HepG2 (cell line): ENCODE results near the gene TEX14. TPM values are rescaled to one million over a fixed set of nuclear protein-coding genes. Genes with fewer than 3 reads are reported as not detected.
A peak's percentile ranks its signal among the peaks of the same experiment; 100 is the strongest.

ENCODE experiments used
- CCDC6 ChIP-seq: sonication (generic); formaldehyde crosslinking; IDR thresholded peaks from 2 replicates; pipeline ENCODE4 v1.8.1; 2022; ENCODE audit warnings: mild to moderate bottlenecking, missing genetic modification reagents, moderate library complexity
- KMT2B ChIP-seq: IDR thresholded peaks from 2 replicates; pipeline ENCODE4 v1.6.1; 2016; ENCODE audit warnings: missing genetic modification reagents, missing compliant biosample characterization
- NCOA1 ChIP-seq: sonication (generic); formaldehyde crosslinking; IDR thresholded peaks from 2 replicates; pipeline ENCODE4 v1.9.0; 2021; ENCODE audit warnings: missing genetic modification reagents
- NCOA5 ChIP-seq: sonication (generic); formaldehyde crosslinking; IDR thresholded peaks from 2 replicates; pipeline ENCODE4 v1.4.0; 2020; ENCODE audit warnings: missing genetic modification reagents
- NFIB ChIP-seq: sonication (generic); formaldehyde crosslinking; IDR thresholded peaks from 2 replicates; pipeline ENCODE4 v1.9.0; 2021; ENCODE audit warnings: missing genetic modification reagents, mild to moderate bottlenecking, borderline replicate concordance
- SATB2 ChIP-seq: sonication (generic); formaldehyde crosslinking; IDR thresholded peaks from 2 replicates; pipeline ENCODE4 v1.5.0; 2020; ENCODE audit warnings: missing genetic modification reagents
- SETDB1 ChIP-seq: sonication (generic); formaldehyde crosslinking; IDR thresholded peaks from 2 replicates; pipeline ENCODE4 v1.5.1; 2020; ENCODE audit warnings: missing genetic modification reagents, mild to moderate bottlenecking, borderline replicate concordance
- ZMAT3 ChIP-seq: sonication (generic); formaldehyde crosslinking; conservative IDR thresholded peaks from 2 replicates; pipeline ENCODE4 v1.7.0; 2021; ENCODE audit warnings: missing genetic modification reagents
- ZNF253 ChIP-seq: sonication (generic); formaldehyde crosslinking; IDR thresholded peaks from 2 replicates; pipeline ENCODE4 v1.8.0; 2022; ENCODE audit warnings: mild to moderate bottlenecking, missing genetic modification reagents, borderline replicate concordance
- ZNF691 ChIP-seq: sonication (generic); formaldehyde crosslinking; IDR thresholded peaks from 2 replicates; pipeline ENCODE4 v1.4.0; 2020; ENCODE audit warnings: missing genetic modification reagents, low read depth, mild to moderate bottlenecking, borderline replicate concordance
- ZSCAN30 ChIP-seq: sonication (generic); formaldehyde crosslinking; IDR thresholded peaks from 2 replicates; pipeline ENCODE4 v1.5.0; 2020; ENCODE audit warnings: mild to moderate bottlenecking, missing genetic modification reagents
- polyA plus RNA-seq, 8 experiments: library from polyadenylated mRNA; depleted of rRNA in 3 of 8; stranded (reverse) in 7 of 8; unstranded in 1 of 8; fragments of >200 nt; fragmentation: Illumina TruSeq in 4 of 8; extraction: Trizol in 4 of 8; gene quantifications; 2 replicates each; pipeline versions ENCODE4 v1.2.1 to v1.2.3, GENCODE V29; 2011 to 2016; ENCODE audit warnings: low read depth in 4 of 8, missing spikeins in 1 of 8, mixed read lengths in 1 of 8; ENCODE audit not compliant: insufficient read depth in 1 of 8
- total RNA-seq, 5 experiments: library from RNA; depleted of rRNA; stranded (reverse); fragments of >200 nt; fragmentation: Illumina TruSeq; extraction: Trizol; gene quantifications; 2 replicates each; pipeline ENCODE4 v1.2.3, GENCODE V29; 2016; ENCODE audit warnings: low read depth in 1 of 5
- TF ChIP-seq, protein P1 (sequence below): sonication (generic); formaldehyde crosslinking; IDR thresholded peaks from one replicate; pipeline ENCODE4 v1.5.1; 2020; ENCODE audit warnings: mild to moderate bottlenecking, missing genetic modification reagents; ENCODE audit errors: not compliant biosample characterization
- TF ChIP-seq, protein P2 (sequence below): sonication (generic); formaldehyde crosslinking; conservative IDR thresholded peaks from 2 replicates; pipeline ENCODE4 v1.4.0; 2020; ENCODE audit warnings: missing genetic modification reagents
- TF ChIP-seq, protein P3 (sequence below), 2 experiments: IDR thresholded peaks; 2 replicates each; pipeline ENCODE4 v1.6.1; 2011 to 2012; ENCODE audit warnings: low read length in 2 of 2, borderline replicate concordance in 1 of 2, low read depth in 1 of 2, mild to moderate bottlenecking in 1 of 2, moderate library complexity in 1 of 2

TEX14 gene
- total and polyA plus RNA-seq, 2 of the 13 experiments (the other 11 are each of a cell fraction or from before 2014, with no cell fraction given) = 0.04 to 0.07 TPM

DNA sequence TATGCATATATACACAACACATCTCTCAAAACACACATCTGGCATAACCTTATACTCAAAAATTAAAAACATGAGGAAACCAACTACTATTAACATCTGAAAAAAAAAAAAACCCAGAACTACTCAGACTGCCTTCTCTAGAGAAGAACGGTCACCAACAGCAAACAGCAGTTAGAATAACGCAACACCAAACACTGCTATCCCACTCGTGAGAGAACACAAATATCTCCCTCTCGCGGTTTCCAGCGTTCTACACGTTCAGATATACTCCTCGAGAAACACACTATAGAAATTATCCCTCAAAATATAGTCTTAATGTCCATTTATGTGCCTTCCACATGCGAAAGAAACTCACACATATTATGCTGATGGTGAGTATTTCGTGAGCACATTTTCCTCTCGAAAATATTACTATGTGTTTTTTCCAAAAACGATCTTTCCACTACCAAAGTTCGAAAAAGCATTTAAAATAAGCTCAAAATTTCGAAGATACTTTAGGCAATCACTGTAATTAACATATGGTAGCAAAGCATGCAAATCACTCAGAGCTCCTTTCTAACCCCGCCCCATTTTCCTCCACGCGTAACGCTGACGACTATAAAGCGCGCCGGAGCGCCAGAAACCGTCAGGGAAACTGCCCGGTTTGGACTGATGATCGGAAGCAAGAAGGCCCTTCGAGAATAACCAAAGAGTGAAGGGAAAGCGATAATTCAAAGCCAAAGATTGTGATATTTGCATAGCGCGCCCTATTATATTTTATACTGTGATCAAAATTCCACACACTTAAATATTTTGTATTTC lies 60.1 kb downstream of the TEX14 start (continued):
- TF ChIP-seq, protein P1, sequence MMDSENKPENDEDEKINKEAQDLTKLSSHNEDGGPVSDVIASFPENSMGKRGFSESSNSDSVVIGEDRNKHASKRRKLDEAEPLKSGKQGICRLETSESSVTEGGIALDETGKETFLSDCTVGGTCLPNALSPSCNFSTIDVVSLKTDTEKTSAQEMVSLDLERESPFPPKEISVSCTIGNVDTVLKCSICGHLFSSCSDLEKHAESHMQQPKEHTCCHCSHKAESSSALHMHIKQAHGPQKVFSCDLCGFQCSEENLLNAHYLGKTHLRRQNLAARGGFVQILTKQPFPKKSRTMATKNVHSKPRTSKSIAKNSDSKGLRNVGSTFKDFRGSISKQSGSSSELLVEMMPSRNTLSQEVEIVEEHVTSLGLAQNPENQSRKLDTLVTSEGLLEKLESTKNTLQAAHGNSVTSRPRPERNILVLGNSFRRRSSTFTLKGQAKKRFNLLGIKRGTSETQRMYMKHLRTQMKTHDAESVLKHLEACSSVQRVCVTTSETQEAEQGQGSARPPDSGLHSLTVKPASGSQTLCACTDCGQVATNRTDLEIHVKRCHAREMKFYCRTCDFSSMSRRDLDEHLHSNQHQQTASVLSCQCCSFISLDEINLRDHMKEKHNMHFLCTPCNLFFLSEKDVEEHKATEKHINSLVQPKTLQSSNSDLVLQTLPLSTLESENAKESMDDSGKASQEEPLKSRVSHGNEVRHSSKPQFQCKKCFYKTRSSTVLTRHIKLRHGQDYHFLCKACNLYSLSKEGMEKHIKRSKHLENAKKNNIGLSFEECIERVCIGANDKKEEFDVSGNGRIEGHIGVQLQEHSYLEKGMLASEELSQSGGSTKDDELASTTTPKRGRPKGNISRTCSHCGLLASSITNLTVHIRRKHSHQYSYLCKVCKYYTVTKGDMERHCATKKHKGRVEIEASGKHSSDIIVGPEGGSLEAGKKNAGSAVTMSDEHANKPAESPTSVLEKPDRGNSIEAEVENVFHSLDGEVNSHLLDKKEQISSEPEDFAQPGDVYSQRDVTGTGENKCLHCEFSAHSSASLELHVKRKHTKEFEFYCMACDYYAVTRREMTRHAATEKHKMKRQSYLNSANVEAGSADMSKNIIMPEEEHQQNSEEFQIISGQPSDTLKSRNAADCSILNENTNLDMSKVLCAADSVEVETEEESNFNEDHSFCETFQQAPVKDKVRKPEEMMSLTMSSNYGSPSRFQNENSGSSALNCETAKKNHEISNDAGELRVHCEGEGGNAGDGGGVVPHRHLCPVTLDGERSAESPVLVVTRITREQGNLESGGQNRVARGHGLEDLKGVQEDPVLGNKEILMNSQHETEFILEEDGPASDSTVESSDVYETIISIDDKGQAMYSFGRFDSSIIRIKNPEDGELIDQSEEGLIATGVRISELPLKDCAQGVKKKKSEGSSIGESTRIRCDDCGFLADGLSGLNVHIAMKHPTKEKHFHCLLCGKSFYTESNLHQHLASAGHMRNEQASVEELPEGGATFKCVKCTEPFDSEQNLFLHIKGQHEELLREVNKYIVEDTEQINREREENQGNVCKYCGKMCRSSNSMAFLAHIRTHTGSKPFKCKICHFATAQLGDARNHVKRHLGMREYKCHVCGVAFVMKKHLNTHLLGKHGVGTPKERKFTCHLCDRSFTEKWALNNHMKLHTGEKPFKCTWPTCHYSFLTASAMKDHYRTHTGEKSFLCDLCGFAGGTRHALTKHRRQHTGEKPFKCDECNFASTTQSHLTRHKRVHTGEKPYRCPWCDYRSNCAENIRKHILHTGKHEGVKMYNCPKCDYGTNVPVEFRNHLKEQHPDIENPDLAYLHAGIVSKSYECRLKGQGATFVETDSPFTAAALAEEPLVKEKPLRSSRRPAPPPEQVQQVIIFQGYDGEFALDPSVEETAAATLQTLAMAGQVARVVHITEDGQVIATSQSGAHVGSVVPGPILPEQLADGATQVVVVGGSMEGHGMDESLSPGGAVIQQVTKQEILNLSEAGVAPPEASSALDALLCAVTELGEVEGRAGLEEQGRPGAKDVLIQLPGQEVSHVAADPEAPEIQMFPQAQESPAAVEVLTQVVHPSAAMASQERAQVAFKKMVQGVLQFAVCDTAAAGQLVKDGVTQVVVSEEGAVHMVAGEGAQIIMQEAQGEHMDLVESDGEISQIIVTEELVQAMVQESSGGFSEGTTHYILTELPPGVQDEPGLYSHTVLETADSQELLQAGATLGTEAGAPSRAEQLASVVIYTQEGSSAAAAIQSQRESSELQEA = no peak
- TF ChIP-seq ZNF691 (CRISPR knock-in tag) = peak; percentile 32; the same call in 1 of the 2 replicates
- peak; percentile 88 for TF ChIP-seq KMT2B (CRISPR knock-in tag)
- TF ChIP-seq ZMAT3 (CRISPR knock-in tag) = 0 out of 2 replicates have a peak, but pooled peaks have one; percentile 66
- TF ChIP-seq, protein P2, sequence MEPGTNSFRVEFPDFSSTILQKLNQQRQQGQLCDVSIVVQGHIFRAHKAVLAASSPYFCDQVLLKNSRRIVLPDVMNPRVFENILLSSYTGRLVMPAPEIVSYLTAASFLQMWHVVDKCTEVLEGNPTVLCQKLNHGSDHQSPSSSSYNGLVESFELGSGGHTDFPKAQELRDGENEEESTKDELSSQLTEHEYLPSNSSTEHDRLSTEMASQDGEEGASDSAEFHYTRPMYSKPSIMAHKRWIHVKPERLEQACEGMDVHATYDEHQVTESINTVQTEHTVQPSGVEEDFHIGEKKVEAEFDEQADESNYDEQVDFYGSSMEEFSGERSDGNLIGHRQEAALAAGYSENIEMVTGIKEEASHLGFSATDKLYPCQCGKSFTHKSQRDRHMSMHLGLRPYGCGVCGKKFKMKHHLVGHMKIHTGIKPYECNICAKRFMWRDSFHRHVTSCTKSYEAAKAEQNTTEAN (CRISPR knock-in tag) = peak; percentile 90
- TF ChIP-seq SETDB1 (CRISPR knock-in tag) = no peak
- no peak for TF ChIP-seq ZNF253 (CRISPR knock-in tag)
- peak; percentile 83; the same call in 1 of the 2 replicates for TF ChIP-seq ZSCAN30 (CRISPR knock-in tag)
- peak; percentile 98 for TF ChIP-seq NCOA5
- peak; percentile 95 for TF ChIP-seq CCDC6 (CRISPR knock-in tag)
- no peak for TF ChIP-seq NFIB (CRISPR knock-in tag)
- TF ChIP-seq, protein P3, sequence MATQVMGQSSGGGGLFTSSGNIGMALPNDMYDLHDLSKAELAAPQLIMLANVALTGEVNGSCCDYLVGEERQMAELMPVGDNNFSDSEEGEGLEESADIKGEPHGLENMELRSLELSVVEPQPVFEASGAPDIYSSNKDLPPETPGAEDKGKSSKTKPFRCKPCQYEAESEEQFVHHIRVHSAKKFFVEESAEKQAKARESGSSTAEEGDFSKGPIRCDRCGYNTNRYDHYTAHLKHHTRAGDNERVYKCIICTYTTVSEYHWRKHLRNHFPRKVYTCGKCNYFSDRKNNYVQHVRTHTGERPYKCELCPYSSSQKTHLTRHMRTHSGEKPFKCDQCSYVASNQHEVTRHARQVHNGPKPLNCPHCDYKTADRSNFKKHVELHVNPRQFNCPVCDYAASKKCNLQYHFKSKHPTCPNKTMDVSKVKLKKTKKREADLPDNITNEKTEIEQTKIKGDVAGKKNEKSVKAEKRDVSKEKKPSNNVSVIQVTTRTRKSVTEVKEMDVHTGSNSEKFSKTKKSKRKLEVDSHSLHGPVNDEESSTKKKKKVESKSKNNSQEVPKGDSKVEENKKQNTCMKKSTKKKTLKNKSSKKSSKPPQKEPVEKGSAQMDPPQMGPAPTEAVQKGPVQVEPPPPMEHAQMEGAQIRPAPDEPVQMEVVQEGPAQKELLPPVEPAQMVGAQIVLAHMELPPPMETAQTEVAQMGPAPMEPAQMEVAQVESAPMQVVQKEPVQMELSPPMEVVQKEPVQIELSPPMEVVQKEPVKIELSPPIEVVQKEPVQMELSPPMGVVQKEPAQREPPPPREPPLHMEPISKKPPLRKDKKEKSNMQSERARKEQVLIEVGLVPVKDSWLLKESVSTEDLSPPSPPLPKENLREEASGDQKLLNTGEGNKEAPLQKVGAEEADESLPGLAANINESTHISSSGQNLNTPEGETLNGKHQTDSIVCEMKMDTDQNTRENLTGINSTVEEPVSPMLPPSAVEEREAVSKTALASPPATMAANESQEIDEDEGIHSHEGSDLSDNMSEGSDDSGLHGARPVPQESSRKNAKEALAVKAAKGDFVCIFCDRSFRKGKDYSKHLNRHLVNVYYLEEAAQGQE (IDR thresholded peaks at IDR 0.05; ENCODE audit: borderline replicate concordance in 1 of 2, low read depth in 1 of 2, low read length in 2 of 2) = peak in 1 of 2 experiments; percentile 82; a peak in 2 of 4 replicates
- peak; percentile 47; the same call in 1 of the 2 replicates for TF ChIP-seq SATB2 (CRISPR knock-in tag)
- TF ChIP-seq NCOA1 (CRISPR knock-in tag) = 0 out of 2 replicates have a peak, but pooled peaks have one; percentile 39
